Measurements from ENCODE around the gene NLGN4Y.

DNA sequence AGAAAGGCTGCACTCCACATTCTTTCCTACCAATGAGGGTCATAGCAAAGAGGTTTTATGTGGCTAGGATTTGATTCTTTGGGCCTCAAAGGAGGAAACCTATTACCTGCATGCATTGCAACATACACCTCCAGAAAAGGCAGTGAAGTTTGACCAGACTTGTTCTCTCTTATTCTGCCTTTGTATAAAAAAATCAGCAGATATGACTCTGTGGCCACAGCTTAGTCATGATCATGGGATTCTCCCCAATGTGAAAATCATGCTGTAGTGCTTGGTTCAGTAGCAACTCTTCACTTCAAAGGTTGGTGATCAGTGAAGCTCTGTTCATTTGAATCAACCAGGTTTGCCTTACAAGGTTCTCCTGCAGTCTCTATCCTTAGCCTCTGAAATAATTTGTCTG, 38.4 kb upstream of the NLGN4Y start:
- TF ChIP-seq, protein P1, sequence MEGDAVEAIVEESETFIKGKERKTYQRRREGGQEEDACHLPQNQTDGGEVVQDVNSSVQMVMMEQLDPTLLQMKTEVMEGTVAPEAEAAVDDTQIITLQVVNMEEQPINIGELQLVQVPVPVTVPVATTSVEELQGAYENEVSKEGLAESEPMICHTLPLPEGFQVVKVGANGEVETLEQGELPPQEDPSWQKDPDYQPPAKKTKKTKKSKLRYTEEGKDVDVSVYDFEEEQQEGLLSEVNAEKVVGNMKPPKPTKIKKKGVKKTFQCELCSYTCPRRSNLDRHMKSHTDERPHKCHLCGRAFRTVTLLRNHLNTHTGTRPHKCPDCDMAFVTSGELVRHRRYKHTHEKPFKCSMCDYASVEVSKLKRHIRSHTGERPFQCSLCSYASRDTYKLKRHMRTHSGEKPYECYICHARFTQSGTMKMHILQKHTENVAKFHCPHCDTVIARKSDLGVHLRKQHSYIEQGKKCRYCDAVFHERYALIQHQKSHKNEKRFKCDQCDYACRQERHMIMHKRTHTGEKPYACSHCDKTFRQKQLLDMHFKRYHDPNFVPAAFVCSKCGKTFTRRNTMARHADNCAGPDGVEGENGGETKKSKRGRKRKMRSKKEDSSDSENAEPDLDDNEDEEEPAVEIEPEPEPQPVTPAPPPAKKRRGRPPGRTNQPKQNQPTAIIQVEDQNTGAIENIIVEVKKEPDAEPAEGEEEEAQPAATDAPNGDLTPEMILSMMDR (IDR thresholded peaks at IDR 0.05): no peak
- no peak for TF ChIP-seq POLR2A (IDR thresholded peaks at IDR 0.05)
